NCI-H1105 treated with DMSO at 0.1 percent for 48 hours (cell line): Measurements from ENCODE around the gene ZNF503.

Experiments used
- DNase-seq: peaks from one replicate; lab custom pipeline; 2025; lab: John Stamatoyannopoulos, UW

ZNF503 gene

DNA sequence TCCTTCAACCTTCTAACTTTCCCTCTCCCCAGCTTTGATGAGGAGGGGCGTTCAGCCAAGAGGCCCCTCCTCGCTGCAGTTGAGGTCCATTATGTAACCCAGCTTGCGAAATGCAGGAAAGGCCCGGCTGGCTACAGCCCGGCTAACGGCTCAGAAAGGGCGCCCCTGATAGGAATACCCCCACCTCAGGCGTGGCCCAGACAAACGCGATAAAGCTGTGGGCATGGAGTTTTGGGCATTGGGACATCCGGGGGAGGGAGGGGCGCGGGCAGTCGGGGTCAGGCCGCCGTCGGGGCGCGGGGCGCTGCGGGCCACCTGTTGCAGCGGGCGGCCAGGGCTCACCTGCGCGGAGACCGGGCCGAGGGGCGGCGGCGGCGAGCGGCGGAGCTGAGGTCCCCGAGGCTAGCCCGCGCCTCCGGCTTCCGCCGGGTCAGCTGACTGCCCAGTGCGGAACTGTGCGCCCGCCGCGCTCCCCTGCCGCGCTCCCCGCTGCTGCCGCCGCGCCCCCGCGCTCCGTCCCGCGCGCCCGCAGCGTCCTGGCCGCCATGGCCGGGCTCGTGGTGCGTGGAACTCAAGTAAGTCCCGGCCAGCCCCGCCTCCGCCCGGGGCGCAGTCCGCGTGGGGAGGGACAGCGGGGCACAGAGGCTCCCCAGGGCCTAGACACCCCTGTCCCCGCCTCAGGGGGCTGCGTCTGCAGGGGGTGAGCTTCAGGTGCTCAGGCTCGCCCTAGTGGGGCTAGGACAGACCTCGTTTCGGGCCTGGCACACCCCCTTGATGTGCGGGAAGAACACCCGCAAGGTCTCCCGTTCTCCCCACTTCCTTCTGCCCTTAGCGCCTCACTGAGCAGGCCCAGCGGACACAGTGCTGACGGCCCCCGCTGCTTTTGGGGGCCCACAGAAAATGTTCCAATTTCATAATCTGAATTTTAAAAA is 29.9 kb upstream of the ZNF503 start, which contains the start of gene LRMDA:
TSS of gene LRMDA (plus strand) at position 445 of the 932 bp plus-strand sequence.
- no peak for DNase-seq

DNA sequence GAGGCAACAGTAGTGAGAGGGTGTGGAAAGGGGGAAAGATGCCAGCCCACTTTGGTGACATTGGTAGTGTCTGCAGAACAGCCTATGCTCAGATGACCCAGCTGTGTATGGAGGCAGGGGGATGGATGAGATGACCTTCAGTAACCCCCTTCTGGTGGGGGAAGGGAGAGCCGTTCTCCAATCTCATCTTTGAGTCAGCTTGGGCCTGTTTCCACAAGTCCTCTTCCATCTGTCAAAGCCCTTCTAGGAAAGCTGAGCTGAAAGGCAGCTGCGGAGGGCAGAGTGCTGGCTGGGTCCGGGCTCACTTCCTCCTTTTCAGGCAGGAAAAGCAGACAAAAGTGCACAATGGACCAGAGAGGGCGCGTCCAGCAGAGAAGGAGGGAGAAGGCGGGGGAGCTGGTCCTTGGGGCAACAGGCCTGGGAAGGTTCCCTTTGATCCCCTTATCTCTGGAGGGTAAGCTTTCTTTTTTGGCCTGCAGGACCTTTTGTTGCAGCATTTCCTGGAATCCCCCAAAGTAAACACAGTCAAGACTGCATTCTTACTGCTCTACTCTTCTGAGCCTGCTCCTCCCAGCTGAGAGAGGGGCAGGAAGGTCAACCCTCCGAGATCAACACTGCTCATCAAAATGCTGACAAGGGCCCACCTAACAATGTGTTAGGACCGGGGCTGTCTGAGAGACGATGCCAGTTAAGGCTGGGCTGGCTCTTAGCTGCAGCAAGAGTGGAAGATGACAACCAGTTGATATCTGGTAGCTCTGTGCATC is 28.6 kb upstream of the ZNF503 start:
- peak; percentile 5 for DNase-seq

DNA sequence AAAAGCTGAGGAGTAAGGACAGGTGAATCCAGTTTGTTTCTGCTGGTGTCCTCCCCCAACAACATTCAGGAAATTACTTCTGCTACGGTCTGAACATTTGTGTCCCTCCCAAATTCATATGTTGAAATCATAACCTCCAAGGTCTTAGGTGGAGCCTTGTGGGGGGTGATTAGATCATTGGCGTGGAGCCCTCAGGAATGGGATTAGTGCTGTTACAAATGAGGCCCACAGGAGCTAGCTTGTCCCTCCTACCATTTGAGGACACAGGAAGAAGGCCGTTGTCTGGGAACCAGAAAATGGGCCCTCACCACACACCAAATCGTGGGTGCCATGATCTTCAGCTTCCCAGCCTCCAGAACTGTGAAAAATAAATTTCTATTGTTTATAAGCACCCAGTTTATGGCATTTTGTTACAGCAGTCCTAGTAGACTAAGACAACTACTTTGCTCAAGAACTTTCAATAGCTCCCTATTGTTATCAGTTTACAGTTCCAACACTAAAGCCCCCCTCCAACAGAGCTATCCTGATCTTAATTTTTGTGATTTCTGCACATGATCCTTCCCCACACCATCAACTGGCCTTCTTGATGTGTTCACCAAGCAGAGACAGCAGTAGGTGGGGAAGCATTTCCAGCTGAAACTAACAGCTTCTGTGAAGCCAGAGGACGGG is 27.7 kb upstream of the ZNF503 start:
- no peak for DNase-seq

DNA sequence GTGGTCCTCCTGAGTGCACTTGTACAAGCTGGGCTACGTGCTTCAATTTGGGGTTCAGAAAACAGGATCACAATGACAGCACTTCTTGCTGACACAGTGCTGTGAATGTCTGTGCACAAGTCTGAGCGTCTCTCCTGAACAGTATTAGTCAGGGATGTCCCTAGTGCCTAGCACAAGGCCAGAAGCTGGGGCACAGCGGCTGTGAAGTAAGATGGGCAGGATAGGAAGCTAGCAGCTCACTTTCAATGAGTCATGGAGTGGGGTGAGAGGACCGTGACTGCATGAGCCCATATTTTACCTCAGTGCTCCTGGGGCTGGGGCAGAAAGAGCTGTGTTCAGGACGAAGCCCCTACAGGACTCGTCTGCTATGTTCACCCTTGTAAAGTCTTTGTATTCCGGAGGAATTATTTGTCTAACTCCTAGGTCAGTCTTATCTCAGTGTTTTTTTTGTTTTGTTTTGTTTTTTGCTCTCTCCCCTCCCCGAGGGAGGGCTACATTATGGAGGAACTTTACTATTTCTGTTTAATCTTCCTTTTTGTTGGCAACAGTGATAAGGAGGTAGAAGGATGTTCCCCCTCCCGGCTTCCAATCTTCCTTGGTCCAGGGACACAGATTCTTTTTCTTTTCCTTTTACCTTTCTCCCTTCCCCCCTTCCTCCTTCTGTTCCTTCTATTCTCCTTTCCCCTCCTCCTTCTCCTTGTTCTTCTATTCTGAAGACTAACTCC is 27.0 kb upstream of the ZNF503 start:
- DNase-seq, result no peak

DNA sequence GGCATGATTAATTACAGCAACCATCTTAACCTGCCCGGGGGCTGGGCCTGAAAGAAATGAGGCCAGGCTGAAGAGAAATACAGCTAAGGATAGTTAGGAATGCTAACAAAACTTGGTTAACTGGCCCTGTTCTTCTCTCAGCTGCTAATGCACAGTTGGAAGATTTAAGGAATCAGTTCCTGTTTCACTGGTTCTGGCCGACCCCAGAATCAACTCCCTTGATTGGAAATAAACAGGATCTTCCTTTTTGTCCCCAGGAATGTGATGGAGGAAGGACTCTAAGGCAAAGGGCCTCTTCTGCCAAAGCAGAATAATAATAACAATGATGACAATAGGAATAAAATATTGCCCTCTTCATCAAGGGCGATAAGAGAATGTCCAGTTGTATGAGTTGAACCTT is 26.4 kb upstream of the ZNF503 start:
- DNase-seq, result no peak

DNA sequence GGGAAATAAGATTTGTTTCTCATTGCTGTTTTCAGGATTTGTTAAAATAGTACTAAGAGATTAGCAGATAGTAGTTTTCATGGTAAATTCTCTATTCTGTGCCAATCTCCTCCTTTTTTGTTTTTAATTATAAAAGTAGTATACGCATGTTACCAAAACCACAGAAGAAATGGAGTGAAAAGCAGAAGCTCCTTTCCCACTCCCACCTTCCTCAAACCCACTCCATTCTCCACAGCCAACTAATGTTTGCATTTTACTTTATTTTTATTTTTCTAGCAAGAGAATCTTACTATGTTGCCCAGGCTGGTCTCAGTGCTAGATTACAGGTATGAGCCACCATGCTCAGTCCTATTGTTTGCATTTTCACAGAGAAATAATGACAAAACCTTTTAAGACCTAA is 25.3 kb upstream of the ZNF503 start:
- no peak for DNase-seq

DNA sequence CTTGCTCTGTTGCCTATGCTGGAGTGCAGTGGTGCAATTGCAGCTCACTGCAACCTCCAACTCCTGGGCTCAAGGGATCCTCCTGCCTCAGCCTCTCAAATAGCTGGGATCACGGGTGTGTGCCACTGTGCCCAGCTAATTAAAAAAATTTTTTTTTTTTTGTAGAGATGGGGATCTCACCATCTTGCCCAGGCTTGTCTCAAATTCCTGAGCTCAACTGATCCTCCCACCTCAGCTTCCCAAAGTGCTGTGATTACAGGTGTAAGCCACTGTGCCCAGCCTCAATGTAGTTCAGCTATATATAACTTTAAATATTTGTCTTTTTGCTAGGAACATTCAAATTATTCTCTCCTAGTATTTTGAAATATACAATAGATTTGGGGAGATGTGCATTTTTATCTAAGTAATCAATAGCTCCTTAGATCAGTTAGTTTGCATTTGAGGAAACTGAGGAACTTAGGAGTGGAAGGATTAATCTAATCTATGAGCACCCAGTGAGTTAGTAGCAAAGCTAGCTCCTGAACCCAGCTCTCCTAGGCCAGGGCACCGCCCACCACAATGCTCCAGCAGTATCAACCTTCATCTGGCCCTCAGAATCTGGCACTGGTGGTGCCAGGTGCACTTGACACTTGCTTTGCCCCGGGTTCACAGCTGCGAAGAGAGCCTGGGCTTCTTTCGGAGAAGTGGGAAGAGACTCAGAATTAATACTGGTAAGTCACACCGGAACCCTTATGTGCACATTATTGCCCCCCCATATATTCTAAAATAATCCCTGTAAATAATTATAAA is 23.9 kb upstream of the ZNF503 start:
- DNase-seq, result no peak

DNA sequence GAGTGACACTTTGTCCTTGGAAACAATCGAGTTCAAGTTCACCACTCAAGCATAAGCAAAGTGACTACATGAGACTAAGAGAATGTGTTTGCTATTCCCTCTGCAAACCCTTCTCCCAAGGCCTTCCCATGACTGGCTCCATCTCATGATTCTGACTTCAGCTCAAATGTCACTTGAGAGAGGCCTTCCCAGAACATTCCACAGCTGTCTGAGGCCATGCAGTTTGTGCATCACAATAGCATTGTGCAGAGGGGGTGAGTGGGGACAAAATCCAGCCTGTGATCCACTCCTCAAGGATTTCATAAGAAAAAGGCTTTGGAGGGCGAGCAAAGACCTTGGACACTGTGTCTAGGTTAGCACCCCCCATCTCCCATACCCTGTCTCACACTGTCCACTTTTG is 23.0 kb upstream of the ZNF503 start:
- no peak for DNase-seq

DNA sequence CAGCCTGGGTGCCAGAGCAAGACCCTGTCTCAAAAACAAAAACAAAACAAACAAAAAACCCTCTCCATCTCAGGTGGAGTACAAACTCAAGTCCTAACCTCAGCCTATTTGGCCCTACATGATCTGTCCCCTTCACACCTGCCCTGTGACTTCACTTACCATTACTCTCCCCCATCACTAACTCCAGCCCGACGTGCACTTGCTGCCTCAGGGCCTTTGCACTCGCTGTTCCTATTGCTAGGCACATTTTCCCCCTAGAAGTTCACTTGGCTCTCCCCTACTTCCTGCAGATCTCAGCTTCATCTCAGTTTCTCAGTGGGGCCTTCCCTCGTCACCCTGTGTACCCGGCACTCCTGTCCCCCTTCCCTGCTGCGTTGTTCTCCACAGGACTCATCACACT is 21.3 kb upstream of the ZNF503 start:
- DNase-seq, result no peak

DNA sequence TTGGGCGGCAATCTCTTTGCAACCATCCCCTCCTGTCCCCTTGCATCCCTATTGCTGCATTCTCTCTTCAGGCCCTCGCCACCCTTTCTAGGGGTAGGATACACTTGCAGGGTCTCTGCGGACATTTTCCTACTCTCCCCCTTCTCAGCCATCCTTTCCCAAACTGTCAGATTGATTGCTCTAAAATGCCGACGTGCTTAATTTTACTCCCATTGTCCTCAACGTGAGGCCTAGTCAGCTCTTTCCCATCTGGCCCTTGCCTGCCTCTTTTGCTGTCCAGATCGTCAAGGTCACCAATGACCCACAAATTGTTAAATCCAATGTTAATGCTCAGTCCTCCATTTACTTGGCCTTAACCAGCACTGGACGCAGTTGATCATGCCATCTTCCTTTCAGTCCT is 17.1 kb upstream of the ZNF503 start:
- DNase-seq, result no peak

DNA sequence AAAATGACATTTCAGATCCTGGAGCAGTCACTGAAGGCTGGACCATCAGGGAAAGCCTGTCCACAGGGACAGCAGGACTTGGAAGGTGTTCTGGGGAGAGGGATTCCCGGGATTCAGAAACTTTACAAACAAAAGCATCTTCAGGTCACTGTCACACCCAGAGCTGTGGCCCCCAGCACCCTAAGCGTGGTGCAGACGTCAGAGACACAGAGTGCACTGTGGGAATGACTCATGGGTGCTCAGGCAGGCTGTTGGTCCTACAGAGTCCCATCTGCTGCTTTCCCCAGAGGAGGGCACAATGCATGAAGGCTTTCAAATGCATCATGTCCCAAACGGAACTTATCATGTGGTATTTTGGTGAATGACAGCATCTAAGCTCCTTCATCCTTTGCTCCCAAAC is 16.7 kb upstream of the ZNF503 start:
- DNase-seq, result no peak

DNA sequence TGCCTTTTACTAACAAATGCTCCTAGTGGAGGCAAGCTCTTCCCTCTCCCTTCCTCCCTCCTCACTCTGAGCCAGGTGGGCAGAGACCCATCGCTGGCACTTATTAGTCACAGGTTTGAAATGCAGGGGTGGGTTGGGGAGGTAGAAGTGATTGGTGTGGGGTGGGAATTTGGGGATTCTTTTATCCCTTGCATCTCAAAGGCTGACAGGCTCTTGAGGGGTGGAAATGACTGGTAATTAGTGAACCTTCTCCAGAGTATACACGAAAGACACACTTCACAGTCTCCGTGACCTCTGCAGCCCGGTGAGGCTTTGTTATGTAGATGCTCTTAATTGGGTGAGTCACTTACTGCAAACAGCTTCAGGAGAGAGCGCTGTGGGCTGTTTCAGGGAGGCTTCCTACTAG is 16.0 kb upstream of the ZNF503 start:
- peak; percentile 71 for DNase-seq

DNA sequence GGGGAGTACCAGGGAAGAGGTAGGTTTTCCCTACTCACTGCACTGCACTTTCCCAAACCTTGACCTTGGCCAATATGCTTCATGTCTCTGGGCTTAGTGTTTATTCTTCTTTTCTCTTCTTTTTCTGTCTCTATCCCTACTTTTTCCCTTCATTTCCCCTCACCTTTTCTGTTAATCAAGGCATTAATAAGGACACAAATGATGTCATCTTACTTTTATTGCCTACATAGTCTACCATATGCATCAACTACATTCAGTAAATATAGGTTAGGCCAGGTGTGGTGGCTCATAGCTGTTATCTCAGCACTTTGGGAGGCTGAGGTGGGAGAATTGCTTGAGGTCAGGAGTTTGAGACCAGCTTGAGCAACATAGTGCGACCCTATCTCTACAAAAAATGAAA is 13.0 kb upstream of the ZNF503 start:
- DNase-seq, result no peak

DNA sequence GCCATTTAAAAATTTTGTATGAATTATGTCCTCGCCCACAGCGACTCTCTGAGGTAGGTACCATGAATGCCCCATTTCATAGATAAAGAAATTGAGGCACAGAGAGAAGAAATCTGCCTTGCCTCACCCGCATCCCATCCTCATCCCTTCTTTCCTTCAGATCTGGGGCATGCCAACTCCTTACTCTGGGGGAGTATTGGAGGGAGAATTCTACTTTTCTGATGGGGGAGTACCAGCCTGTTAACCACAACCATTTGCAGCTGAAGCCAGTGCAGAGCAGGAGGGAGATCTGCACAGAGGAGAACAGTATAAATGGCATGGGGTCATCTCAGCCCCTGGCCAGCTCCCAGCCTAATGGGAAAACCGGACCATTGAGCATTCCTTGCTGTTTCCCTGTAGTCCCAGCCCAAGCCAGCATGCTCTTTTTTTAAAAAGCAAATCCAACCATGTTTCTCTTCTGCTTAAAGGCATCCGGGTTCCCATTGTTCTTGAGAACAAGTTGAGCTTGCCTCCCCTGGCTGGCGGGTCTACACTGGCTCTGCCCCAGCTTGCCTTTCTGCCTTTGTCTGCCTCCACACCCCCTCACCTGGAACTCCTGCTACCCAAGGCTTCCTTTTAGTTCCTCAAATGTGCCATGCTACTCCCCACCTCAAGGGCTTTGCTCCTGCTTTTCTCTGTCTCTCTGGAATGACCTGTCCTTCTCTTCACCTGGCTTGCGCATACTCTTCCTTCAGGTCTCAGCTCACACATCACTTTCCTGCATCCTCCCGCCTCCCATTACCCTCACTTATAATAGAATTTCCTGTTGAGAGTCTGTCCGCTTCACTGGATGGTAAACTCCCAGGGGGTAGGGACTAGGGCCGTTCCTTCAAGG is 8.8 kb upstream of the ZNF503 start:
- DNase-seq, result peak; percentile 18

DNA sequence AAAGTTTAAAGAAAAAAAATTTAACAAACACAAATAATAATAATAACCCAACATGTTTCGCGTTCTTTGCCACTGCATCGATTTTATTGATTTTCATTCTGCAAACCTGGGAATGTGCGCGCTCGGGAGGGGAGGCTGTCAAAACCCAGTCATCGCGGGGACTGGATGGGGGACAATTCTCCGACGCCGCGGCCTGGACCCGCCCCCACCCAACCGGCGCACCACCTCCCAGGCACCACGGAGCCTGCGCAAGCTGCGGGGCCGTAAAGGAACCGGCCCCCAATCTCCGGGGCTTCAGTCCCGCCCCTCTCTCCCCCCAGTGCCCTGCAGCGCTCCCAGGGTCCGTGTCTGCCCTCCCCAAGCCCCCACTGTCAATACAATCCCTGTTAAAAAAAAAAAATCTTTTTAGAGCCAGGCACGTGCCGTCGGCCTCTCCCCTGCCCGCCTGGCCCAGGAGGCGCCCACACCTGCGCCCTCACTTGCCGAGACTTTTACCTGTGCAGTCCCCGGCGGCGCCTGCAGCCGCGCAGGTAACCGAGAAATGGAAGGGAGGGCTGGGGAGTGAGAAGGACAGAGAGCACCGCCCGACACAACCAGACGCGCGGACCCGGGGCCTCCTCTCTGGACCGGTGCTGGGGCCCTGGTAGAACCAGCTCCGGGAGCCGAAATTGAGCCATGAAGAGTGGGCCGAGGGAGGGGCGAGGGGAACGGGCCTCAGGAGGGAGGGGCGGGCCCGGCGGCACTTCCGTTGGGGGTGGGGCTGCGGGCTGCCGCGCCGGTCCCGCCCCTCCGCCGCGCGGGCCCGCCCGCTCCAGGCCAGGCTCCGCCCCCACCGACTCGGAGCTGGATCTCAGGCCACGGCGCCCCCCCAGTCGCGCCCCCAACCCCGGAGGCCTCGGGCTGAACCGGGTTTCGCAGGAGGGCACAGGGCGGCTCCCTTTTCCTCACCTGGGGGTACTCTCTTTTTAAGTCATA is 7.6 kb upstream of the ZNF503 start:
- DNase-seq, result peak; percentile 63

DNA sequence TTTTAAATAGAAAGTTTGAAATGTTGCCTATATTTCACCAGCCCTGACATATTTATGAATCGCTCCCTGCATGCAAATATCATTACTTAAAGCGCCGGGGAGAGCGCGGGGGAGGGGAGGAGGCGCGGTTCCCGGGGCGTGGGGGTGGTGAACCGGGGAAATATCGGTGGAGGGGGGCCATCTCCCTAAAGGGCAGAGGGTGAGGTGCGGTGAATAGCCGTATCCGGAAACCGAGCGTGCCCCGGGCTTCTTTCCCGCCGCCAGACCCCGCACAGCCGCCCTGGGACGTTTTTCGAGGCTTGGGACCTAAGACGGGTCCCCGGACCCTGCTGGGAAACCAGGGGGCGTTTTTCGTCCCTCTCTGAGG is 6.9 kb upstream of the ZNF503 start:
- DNase-seq, result no peak

DNA sequence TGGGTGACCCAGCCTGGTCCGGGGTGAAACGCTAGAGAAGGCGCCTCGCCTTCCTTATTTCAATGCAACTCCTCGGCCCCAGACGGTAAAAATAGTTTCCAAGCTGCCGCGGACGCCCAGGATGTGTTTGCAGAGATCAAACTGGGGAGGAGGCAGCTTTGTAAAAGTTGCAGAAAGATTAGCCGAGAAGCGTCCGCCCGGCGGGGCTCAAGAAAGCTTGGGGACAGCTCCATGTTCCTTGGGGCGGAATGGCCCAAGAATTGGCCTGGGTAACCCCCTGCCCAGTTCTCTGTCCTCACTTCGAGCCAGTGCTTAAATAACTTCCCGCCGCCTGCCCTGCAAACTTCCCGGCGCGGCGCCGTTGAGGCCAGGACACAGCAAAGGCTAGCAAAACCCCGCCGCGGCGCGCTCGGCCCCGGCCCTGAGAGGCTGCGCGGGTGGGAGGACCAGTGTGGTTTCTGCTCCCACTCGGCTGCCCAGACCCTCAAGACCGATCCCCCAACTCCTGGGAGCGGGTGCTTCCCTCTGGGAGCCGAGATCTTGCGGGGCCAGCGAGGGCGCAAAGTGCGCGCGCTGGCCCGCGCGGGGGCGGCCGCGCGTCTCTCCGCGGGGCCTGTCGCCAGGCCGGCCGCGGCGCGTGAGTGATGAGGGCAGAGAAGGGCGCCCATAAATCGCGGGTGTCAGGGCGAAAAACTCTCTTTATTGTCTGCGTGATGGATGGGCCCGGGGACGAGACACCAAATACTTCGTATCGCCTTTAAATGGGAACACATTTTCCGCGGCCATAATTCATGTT is 6.3 kb upstream of the ZNF503 start:
- DNase-seq, result no peak

DNA sequence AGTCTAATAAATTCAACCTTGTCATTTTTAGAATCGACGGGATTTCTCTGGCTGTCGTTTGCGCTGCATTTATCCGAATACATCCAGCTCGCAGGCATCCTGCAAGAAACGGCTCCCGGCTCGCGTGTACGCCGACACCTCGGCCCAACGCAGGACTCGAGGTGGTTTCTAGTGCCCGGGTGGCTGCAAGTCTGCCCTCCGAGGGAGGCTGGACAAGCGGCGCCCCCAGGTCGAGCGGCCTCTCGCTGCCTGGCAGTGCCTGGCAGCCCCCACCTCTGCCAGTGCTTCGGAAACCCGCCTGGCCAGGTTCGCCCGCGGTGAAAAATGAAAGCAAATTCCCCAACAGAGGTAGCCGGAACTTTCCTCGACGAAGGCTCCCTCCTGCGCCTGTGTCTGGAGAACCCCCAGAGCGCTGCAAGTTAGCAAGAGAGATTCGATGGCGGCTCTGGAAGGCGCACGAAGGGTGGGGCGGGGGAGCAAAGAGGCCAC is 5.7 kb upstream of the ZNF503 start:
- DNase-seq, result no peak
